ENCODE measurements around the gene SYNE1. TPM values are rescaled to one million over a fixed set of nuclear protein-coding genes. Genes with fewer than 3 reads are reported as not detected.
"Not testable (repeated sequence)": the region's sequence is repeated elsewhere in the genome, so short reads cannot be mapped to it uniquely, and the experiment has no call there.

The SYNE1 gene
- total RNA-seq, 1 donor from 2014 or later, result 81.3 TPM

GRCh38 chr6:152167641-152168603 is 469.2 kb downstream of the SYNE1 start:
- no peak for DNase-seq

GRCh38 chr6:152166897-152167296 is 470.3 kb downstream of the SYNE1 start:
- no peak for DNase-seq

- DNase-seq, result no peak
These were observed 470.7 kb downstream of the SYNE1 start for GRCh38 chr6:152166497-152166896.

- DNase-seq, result no peak
These were observed 472.2 kb downstream of the SYNE1 start for GRCh38 chr6:152164957-152165356.

- DNase-seq, result peak; percentile 36
These were observed 475.7 kb downstream of the SYNE1 start for GRCh38 chr6:152161501-152161900.

GRCh38 chr6:152160346-152160745 is 476.8 kb downstream of the SYNE1 start:
- DNase-seq, result peak; percentile 20

- no peak for DNase-seq
These were observed 481.4 kb downstream of the SYNE1 start for GRCh38 chr6:152155792-152156191.

GRCh38 chr6:152154559-152155356 is 482.4 kb downstream of the SYNE1 start:
- DNase-seq, result no peak

GRCh38 chr6:152151920-152152319 is 485.2 kb downstream of the SYNE1 start:
- DNase-seq, result no peak

- no peak for DNase-seq
These were observed 487.0 kb downstream of the SYNE1 start for GRCh38 chr6:152150196-152150595.

- no peak for DNase-seq
These were observed 488.8 kb downstream of the SYNE1 start for GRCh38 chr6:152148412-152148811.

GRCh38 chr6:152147269-152147668 is 489.9 kb downstream of the SYNE1 start:
- DNase-seq, result no peak

GRCh38 chr6:152146385-152146784 is 490.8 kb downstream of the SYNE1 start:
- no peak for DNase-seq

- no peak for DNase-seq
These were observed 493.8 kb downstream of the SYNE1 start for GRCh38 chr6:152143359-152143758.

GRCh38 chr6:152142105-152142504 is 495.1 kb downstream of the SYNE1 start:
- DNase-seq, result no peak

- not testable (repeated sequence) for DNase-seq
These were observed 498.8 kb downstream of the SYNE1 start for GRCh38 chr6:152138344-152138743.

- DNase-seq, result peak; percentile 43
These were observed 500.7 kb downstream of the SYNE1 start for GRCh38 chr6:152136449-152136825.

GRCh38 chr6:152135755-152136448 is 501.3 kb downstream of the SYNE1 start:
- DNase-seq, result no peak

GRCh38 chr6:152130441-152130840 is 506.7 kb downstream of the SYNE1 start:
- no peak for DNase-seq

- peak; percentile 54 for DNase-seq
These were observed 507.4 kb downstream of the SYNE1 start for GRCh38 chr6:152129691-152130151.

- no peak for DNase-seq
These were observed 509.6 kb downstream of the SYNE1 start for GRCh38 chr6:152127432-152128165.
